ENCODE results near the gene IMPA2. TPM values are rescaled to one million over a fixed set of nuclear protein-coding genes. Genes with fewer than 3 reads are reported as not detected.

Gene IMPA2
- total RNA-seq, 1 donor from 2014 or later: 41.9 TPM

DNA sequence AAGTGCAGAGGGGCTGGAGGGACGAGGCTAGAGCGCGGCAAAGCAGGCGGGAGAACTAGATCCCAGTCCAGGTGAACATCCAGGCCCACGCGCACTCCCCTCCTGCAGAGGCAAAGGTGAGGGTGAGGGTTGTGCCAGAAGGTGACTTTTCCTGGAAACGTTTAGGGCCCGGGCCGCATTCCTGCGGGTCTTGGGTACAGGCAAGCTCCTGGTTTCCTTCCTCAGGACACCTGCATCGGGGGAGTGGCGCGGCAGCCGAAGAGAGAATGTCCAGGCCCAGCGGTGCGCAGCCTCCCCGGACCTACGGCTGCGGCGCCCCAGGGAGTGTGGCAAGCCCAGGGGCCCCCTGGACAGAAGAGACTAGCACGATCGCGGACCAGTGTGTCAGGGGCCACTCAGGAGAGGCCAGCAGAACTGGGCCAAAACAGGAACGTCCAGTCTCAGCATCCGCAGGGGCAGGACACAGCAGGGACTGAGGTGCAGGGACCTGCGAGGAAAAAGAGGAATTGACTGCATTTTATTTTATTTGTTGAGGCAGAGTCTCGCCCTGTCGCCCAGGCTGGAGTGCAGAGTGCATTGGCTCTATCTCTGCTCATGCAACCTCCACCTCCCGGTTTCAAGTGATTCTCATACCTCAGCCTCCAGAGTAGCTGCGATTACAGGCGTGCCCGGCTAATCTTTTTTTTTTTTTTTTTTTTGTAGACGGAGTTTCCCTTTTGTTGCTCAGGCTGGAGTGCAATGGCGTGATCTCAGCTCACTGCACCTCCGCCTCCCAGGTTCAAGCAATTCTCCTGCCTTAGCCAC is 8.7 kb upstream of the IMPA2 start:
- H3K4me3 Mint-ChIP-seq: no peak overlapping the region
- TF ChIP-seq, protein P1, sequence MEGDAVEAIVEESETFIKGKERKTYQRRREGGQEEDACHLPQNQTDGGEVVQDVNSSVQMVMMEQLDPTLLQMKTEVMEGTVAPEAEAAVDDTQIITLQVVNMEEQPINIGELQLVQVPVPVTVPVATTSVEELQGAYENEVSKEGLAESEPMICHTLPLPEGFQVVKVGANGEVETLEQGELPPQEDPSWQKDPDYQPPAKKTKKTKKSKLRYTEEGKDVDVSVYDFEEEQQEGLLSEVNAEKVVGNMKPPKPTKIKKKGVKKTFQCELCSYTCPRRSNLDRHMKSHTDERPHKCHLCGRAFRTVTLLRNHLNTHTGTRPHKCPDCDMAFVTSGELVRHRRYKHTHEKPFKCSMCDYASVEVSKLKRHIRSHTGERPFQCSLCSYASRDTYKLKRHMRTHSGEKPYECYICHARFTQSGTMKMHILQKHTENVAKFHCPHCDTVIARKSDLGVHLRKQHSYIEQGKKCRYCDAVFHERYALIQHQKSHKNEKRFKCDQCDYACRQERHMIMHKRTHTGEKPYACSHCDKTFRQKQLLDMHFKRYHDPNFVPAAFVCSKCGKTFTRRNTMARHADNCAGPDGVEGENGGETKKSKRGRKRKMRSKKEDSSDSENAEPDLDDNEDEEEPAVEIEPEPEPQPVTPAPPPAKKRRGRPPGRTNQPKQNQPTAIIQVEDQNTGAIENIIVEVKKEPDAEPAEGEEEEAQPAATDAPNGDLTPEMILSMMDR (IDR thresholded peaks at IDR 0.05): no peak
- TF ChIP-seq EZH2phosphoT487 (IDR thresholded peaks at IDR 0.05) (no peak), EZH2 (IDR thresholded peaks at IDR 0.05) (no peak)
- Histone ChIP-seq H3K36me3 (no peaks in the 10 kb centered on the region), H3K27ac (no peak overlapping the region), H3K27me3 (no peaks in the 10 kb centered on the region), H3K9me3 (ENCODE audit: low read depth) (no peaks in the 10 kb centered on the region), H3K4me2 (no peak overlapping the region), H3K4me1 (no peaks in the 10 kb centered on the region), H3K79me2 (ENCODE audit: low read depth) (no peaks in the 10 kb centered on the region), H3K9ac (no peak overlapping the region), H3K4me3 (no peak overlapping the region), H2AFZ (replicated peaks) (no peak overlapping the region), H3F3A (ENCODE audit: low read depth) (no peaks in the 10 kb centered on the region), H4K20me1 (ENCODE audit: low read depth) (no peaks in the 10 kb centered on the region)
- no peaks in the 10 kb centered on the region for H3K36me3 Mint-ChIP-seq
- H3K27me3 Mint-ChIP-seq (ENCODE audit: insufficient read depth, low read depth): peaks cover 3% of the 10 kb centered on the region
- H3K27ac Mint-ChIP-seq: no peak overlapping the region
- peaks cover 12% of the 10 kb centered on the region for H3K4me1 Mint-ChIP-seq
- no peak for DNase-seq (ENCODE audit: low spot score)
- peaks cover 5% of the 10 kb centered on the region for H3K9me3 Mint-ChIP-seq

DNA sequence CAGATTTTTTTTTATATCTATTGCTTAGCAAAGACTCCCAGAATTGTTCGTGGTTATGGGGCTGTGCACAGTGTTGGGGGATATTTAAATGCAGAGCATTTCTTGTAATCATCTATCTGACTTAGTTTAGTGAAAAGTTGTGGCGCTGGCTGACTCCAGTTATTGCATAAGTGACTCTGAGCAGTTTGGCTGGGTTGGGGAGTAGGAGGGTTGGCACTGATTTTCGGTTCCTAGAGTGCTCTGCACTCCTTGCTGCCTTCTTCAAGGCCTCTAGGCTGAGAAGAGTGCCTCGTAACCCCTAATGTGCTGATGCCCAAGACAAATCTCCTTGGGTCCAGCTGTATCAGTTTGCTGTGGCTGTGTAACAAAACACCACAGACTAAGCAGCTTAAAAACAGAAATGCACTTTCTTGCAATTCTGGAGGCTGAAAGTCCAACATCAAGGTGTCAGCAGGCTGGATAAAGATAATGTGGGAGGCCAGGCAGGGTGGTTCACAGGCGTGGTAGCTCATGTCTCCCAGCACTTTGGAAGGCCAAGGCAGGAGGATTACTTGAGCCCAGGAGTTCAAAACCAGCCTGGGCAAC is 6.5 kb upstream of the IMPA2 start:
- peaks cover 10% of the 10 kb centered on the region for H3F3A ChIP-seq (ENCODE audit: low read depth)
- H3K4me3 ChIP-seq: no peak overlapping the region
- H3K27ac ChIP-seq: no peak overlapping the region
- no peaks in the 10 kb centered on the region for H3K36me3 Mint-ChIP-seq
- no peak overlapping the region for H3K27ac Mint-ChIP-seq
- H3K9me3 Mint-ChIP-seq: peaks cover 5% of the 10 kb centered on the region
- no peaks in the 10 kb centered on the region for H3K9me3 ChIP-seq (ENCODE audit: low read depth)
- no peak for TF ChIP-seq EZH2 (IDR thresholded peaks at IDR 0.05)
- TF ChIP-seq, protein P1 (IDR thresholded peaks at IDR 0.05): no peak
- no peak for TF ChIP-seq EZH2phosphoT487 (IDR thresholded peaks at IDR 0.05)
- H3K27me3 ChIP-seq: peaks cover 8% of the 10 kb centered on the region
- H3K4me3 Mint-ChIP-seq: no peak overlapping the region
- H2AFZ ChIP-seq (replicated peaks): no peak overlapping the region
- H3K27me3 Mint-ChIP-seq (ENCODE audit: insufficient read depth, low read depth): no peaks in the 10 kb centered on the region
- no peak for DNase-seq (ENCODE audit: low spot score)
- no peak overlapping the region for H3K9ac ChIP-seq
- no peaks in the 10 kb centered on the region for H3K36me3 ChIP-seq
- no peaks in the 10 kb centered on the region for H3K79me2 ChIP-seq (ENCODE audit: low read depth)
- no peaks in the 10 kb centered on the region for H4K20me1 ChIP-seq (ENCODE audit: low read depth)
- H3K4me1 Mint-ChIP-seq: peaks cover 18% of the 10 kb centered on the region
- peaks cover 1% of the 10 kb centered on the region for H3K4me1 ChIP-seq
- H3K4me2 ChIP-seq: no peak overlapping the region

DNA sequence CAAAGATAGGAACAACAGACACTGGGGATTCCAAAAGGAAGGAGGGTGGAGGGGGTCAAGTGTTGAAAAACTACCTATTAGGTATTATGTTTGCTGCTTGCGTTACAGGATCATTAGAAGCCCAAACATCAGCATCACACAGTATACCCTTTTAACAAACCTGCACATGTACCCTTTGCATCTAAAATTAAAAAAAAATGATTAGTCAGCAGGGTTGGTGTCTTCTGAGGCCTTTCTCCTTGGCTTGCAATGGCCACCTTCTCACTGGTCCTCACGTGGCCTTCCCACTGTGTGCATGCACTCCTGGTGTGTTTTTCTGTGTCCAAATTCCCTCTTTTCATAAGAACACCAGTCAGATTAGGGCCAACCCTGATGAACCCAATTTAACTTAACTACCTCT is 5.6 kb upstream of the IMPA2 start:
- H3K79me2 ChIP-seq (ENCODE audit: low read depth): no peaks in the 10 kb centered on the region
- H3K27ac ChIP-seq: no peak overlapping the region
- peaks cover 9% of the 10 kb centered on the region for H3K27me3 ChIP-seq
- Mint-ChIP-seq H3K4me3 (no peak overlapping the region), H3K36me3 (no peaks in the 10 kb centered on the region), H3K27ac (no peak overlapping the region), H3K27me3 (ENCODE audit: insufficient read depth, low read depth) (no peaks in the 10 kb centered on the region), H3K4me1 (peaks cover 24% of the 10 kb centered on the region), H3K9me3 (peaks cover 5% of the 10 kb centered on the region)
- TF ChIP-seq EZH2phosphoT487 (IDR thresholded peaks at IDR 0.05): no peak
- TF ChIP-seq, protein P1 (IDR thresholded peaks at IDR 0.05): no peak
- no peak for TF ChIP-seq EZH2 (IDR thresholded peaks at IDR 0.05)
- H3K9ac ChIP-seq: no peak overlapping the region
- no peaks in the 10 kb centered on the region for H3K9me3 ChIP-seq (ENCODE audit: low read depth)
- no peak for DNase-seq (ENCODE audit: low spot score)
- peaks cover 6% of the 10 kb centered on the region for H3K4me1 ChIP-seq
- H2AFZ ChIP-seq (replicated peaks): no peak overlapping the region
- no peaks in the 10 kb centered on the region for H4K20me1 ChIP-seq (ENCODE audit: low read depth)
- no peaks in the 10 kb centered on the region for H3K36me3 ChIP-seq
- H3K4me2 ChIP-seq: no peak overlapping the region
- no peak overlapping the region for H3K4me3 ChIP-seq
- H3F3A ChIP-seq (ENCODE audit: low read depth): peaks cover 19% of the 10 kb centered on the region

Measured in neural progenitor cell (in vitro differentiated cells).